HG02798 (cell line): Measurements from ENCODE around the gene ABLIM2.

Source experiments
- ATAC-seq: cut with Tn5 transposase; IDR thresholded peaks from one replicate; pipeline ENCODE4 v1.9.1; 2021; ENCODE audit warnings: mild to moderate bottlenecking; ENCODE audit not compliant: unreplicated experiment, poor library complexity

Gene ABLIM2

GRCh38 chr4:8158710-8159536, at the start of gene ABLIM2:
TSS of gene ABLIM2 (minus strand) at chr4:8158813. CDS start at chr4:8158689, 124 bp downstream.
- ATAC-seq, result peak; percentile 98

DNA sequence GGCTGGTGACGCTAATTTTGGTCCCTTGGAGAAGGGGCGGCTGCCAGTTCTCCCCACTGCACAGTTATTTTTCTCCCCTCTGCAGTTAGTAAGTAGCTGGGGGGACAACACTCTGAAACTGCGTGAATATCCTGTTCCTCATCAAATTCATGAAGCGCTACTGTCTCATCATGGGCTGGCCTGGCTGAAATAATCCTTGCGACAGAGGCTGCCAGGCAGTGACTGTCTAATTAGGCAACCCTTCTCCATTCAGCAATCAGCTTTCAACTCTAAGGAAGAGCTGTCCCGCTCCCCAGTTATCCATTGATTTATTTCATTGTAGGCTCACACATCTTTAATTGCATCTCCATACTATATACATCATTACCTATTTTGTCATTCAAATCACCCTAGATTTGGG, 48.7 kb upstream of the ABLIM2 start:
- ATAC-seq, result no peak

DNA sequence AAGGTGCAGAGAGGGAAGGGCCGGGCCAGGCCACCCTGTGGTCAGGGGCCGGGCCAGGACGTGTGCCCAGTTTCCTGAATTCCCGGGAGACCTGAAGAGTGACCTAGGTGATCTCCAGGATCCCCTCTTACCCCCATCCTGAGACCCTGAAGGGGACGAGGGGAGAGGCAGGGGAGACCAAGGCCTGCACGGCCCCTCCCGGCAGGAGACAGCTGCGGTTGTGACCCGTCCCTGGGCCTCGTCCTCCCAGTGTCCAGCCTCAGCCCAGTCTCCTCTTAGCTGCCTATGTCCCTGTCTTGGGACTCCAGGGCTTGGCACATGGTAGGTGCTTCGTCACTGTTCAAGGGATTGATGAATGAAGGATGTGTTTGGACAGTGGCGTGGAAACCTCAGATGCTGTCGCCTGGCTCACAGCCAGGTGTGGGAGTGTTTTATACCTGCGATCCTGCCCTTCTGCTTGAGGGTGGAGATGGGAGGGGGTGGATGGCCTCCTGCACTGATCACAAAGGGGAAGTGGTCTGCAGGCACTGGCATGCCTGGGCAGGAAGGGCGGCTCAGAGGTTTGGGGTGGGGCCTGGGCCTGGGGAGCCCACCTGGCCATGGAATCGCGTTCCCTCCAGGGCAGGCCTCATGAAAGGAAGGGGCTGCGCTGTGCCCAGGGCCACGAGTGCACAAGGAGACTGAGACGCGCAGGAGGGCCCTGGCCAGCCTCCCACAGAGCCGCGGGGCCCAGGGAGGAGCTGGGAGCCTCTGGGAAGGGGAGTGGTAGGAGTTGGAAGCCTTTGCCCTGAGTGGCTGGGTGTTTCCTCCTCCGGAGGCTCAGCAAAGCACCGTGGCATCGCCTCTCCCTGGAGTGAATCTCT, 47.4 kb upstream of the ABLIM2 start:
- no peak for ATAC-seq

- no peak for ATAC-seq
Observed at GRCh38 chr4:8205241-8205707, 46.7 kb upstream of the ABLIM2 start.

DNA sequence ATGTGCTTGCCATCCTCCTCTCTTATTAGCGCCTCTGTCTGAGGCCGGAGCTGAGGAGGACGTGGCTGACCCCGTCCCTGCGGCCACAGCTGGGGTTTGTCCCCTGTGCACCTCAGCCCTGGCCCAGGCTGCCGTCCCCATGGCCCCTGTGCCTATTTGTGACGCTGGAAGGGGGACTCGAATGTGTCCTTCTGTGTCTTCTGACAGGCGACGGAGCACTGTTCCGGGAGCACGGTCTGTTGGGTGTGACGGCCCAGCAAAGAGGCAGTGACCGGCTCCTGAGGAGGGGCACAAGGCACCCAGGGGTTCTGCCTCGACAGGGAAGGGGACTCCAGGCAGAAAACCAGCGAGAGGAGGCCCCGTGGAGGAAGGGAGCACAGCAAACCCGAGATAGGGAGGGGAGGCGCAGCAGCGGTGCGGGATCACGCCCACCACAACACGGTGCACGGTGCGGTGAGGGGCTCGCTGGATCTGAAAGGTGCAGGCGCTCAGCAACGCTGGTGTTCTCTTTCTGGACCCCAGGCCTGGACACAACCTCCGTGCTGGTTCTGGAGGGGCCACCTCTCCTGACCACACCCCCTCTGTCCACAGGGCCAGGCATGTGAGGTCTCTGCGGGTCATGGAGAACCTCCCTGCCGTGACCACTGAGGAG, 46.1 kb upstream of the ABLIM2 start:
- ATAC-seq, result no peak

GRCh38 chr4:8203817-8204216, 45.2 kb upstream of the ABLIM2 start:
- ATAC-seq, result no peak

- ATAC-seq, result no peak
Observed at GRCh38 chr4:8203052-8203401, 44.4 kb upstream of the ABLIM2 start.

DNA sequence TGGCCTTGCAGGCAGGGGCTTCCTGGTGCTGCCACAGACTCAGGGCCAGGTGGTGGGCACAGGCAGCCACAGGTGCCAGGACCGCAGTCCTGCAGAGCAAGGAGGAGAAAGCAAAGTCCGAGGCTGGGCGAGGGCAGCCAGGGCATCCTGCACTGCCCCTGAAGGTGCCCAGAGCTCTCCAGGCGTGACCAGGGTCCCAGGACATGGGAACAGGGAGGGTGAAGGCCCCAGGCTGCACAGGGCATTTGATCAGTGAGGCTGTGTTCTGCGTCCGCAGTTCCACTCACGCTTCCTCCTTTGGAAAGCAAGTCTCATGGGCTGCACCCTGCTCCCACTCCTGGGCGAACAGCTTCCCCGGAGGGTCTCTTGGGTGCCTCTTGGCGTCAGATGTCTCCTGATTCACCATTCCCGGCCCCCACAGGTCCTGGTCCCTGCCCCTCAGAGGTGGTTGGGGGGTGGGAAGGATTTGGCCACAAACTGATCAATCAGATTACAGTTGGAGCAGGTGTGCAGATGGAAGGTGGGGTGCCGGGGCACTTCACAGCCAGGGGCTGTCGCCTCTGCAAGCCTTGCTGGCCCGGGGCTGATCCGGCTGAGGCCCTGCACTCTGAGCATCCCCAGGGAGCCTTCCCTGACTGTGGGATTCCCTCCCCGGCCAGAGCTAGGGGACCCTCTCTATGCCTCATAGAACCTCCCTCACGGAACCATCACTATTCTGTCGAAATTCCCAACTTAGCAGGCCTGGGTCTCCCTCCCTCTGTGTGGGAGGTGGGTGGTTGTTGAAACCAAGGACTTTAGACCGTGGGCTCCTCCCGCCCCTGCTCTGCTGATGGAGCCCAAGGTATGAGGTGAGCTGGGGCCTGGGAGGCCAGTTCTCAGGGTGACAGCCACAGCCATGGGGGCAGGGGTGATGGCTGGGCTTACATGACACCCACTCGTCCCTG, 43.8 kb upstream of the ABLIM2 start:
- no peak for ATAC-seq

- peak; percentile 47 for ATAC-seq
Observed at GRCh38 chr4:8201321-8201781, 42.7 kb upstream of the ABLIM2 start.

GRCh38 chr4:8200302-8200975, 41.8 kb upstream of the ABLIM2 start:
- no peak for ATAC-seq

DNA sequence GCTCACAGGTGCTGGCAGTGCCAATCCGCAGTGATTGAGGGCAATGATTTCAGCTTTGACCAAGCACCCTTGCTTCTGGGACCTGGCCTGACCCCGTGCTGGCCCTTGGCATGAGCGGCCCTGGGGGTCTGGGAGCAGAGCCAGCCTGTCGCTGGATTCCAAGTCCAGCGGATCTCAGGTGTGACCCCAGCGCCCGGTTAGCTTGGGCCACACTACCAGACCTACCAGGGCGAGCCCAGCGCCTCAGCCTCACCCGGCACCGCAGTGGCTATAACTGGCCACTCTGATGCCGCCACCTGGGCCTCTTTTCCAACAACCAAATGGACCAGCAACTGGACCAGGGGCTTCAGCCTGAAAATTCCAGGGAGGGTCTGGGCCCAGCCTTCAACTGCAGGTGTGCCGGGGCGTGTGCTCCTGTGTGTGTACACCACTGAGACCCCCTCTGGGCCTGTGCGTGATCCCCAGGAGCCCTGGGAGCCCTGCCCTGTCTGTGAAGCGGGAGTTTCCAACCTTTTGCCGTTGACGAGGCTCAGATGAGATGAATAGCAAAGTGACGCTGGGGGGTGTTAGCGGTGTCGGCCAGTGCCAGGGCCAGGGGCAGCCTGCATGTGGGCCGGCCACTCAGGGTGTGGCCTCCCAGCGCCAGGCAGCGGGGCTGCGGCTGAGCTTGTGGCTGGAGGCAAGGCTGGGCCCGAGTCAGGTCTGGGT, 41.1 kb upstream of the ABLIM2 start:
- no peak for ATAC-seq

DNA sequence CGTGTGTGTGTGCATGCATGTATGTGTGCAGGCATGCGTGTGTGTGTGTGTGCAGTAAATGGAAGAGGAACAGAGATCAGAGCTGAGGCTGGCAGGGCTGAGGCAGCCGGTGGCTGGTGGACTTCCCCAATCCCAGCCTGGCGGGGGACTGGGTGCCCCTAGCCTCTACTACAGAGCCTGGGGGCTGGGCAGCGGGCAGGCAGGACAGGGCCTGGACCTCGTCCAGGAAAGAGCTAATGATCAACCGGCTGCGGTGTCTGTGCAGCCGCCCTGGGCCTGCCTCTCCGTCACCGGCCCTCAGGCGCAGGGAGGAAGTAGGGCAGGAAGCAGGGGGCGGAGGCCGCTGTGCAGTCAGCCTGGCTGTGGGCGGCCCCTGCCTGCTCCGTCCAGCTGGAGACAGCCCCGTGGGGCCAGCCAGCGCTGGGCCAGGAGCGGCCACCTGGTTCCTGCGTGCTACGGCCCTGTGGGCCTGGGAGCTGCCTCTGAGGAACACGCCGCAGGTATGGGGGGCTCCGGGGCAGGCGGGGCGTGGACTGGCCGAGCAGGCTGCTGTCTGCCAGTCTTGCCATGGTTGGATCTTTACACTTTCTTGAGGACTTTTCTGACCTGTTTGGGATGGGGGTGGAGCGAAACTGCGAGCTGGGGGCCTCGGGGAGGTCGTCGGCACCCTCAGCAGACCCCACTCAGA, 40.4 kb upstream of the ABLIM2 start, which contains the start of gene SH3TC1:
Gene SH3TC1, plus strand, starts transcription at position 385 of the 688 bp plus-strand sequence. CDS start 5,905 bp downstream, outside the sequence.
- ATAC-seq, result peak; percentile 81

DNA sequence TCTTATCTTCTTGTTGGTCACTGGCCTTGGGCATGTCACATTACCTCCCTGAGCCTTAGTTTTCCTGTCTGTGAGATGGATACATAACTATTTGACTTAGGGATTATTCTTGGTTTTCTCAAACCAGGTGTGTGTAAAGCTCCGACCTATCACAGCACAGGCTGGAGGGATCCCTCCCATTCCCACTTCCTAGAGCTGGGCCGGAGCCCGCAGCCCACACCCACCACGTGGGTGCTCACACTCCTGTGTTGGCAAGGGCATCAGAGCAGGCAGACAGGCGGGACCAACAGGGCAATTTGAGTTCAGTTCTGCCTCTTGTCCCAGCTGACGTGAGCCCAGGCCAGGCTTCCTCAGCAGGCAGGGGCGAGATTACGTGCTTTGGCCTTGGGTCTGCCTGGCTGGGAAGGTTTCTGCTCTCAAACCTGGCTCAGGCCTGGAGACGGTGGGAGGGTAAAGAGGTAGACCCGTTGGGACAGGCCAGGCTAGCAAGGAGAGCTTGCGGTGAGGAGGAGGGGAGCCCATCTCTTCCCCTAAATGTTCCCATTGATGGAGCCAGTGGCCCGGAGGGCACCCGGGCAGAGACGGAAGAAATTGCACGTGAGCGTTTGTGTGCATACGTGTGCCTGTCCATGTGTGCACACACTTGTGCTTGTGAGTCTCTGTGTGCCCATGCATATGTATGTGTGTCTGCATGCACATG, 39.7 kb upstream of the ABLIM2 start:
- no peak for ATAC-seq

- ATAC-seq, result no peak
Observed at GRCh38 chr4:8197521-8197920, 38.9 kb upstream of the ABLIM2 start.

- no peak for ATAC-seq
Observed at GRCh38 chr4:8195841-8196458, 37.3 kb upstream of the ABLIM2 start.

DNA sequence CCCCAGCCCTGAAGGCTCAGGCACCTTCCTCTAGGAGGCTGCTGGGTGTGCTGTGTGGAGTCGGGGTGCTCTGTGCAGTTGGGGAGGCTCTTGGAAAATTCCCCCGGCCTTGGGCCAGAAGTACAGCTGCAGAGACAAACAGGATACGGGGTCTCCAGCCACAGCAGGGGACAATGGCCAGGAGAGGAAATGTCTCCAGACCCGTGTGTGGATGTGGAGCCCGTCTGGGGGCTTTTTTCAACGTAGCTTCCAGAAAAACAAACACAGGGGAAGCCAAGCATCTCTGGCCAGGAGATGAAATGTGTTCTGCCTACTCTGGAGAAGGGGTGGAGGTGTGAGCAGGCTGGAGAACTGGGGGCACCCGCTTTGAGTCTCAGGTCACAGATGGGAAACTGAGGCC, 36.8 kb upstream of the ABLIM2 start:
- ATAC-seq, result no peak
